ENCODE results near the gene CSNK1G2. TPM values are rescaled to one million over a fixed set of nuclear protein-coding genes. Genes with fewer than 3 reads are reported as not detected.

Gene CSNK1G2
- total and polyA plus RNA-seq, 2 of the 13 experiments (the other 11 are each of a cell fraction or from before 2014, with no cell fraction given): 53.8 to 72.5 TPM

DNA sequence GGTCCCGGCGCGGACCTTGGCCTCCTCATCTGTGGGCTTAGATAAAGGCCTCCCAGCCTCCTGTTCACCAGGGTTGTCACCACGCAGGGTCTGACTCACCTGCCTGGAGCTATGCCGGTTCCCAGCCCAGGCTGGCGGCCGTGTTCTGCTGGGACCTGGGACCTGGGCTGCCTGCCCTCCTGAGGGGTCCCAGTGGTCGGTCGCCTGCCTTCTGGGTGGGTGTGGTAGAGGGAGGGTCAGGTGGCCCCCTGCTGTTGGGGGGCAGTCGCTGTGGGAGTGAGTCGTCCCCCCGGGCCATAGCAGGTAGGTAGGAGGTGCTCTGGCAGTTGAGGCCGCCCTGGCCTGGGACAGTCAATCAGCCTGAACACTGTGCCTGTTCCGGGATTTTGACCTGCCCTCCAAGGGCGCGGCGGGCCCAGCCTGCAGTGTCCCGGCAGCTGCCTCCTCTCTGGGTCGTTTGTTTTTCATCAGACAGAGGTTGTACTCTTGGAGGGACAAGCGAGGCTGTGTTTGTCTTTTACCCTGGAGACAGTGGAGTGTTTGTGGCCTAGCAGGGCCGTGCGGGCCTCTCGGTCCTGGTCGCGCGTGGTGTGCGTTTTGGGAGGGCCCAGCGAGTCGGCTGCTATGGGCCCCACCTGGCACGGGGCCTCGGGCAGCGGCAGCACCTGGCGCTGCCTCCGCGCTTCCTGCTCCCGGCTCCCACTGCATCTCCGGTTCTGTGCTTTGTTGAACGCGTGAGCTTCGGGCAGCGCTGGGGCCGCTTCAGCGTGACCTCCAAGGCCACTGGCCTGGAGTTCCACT lies 33.2 kb upstream of the CSNK1G2 start (continued):
- TF ChIP-seq, protein P1, sequence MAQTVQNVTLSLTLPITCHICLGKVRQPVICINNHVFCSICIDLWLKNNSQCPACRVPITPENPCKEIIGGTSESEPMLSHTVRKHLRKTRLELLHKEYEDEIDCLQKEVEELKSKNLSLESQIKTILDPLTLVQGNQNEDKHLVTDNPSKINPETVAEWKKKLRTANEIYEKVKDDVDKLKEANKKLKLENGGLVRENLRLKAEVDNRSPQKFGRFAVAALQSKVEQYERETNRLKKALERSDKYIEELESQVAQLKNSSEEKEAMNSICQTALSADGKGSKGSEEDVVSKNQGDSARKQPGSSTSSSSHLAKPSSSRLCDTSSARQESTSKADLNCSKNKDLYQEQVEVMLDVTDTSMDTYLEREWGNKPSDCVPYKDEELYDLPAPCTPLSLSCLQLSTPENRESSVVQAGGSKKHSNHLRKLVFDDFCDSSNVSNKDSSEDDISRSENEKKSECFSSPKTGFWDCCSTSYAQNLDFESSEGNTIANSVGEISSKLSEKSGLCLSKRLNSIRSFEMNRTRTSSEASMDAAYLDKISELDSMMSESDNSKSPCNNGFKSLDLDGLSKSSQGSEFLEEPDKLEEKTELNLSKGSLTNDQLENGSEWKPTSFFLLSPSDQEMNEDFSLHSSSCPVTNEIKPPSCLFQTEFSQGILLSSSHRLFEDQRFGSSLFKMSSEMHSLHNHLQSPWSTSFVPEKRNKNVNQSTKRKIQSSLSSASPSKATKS (CRISPR knock-in tag; IDR thresholded peaks at IDR 0.05): no peak
- TF ChIP-seq XRCC5 (optimal IDR thresholded peaks at IDR 0.05; ENCODE audit: low read length) (no peak), GABPA (IDR thresholded peaks at IDR 0.05; ENCODE audit: low read depth, low read length) (no peak; the same call in 1 of the 2 replicates), GABPA (CRISPR knock-in tag; IDR thresholded peaks at IDR 0.05; ENCODE audit: low read depth) (no peak; the same call in 1 of the 2 replicates), SNAI1 (CRISPR knock-in tag; IDR thresholded peaks at IDR 0.05; ENCODE audit: borderline replicate concordance) (no peak), ATF7-NPFF (CRISPR knock-in tag; IDR thresholded peaks at IDR 0.05; ENCODE audit: low read depth) (no peak), NR2F1 (CRISPR knock-in tag; IDR thresholded peaks at IDR 0.05) (no peak), SNRNP70 (IDR thresholded peaks at IDR 0.05; ENCODE audit: low read depth, low read length) (no peak), CHD2 (IDR thresholded peaks at IDR 0.05; ENCODE audit: low read depth, low read length) (no peak), SCMH1 (CRISPR knock-in tag; IDR thresholded peaks at IDR 0.05; ENCODE audit: borderline replicate concordance) (no peak), ZBTB3 (CRISPR knock-in tag; IDR thresholded peaks at IDR 0.05; ENCODE audit: borderline replicate concordance, low read depth) (no peak), SPEN (CRISPR knock-in tag; IDR thresholded peaks at IDR 0.05; ENCODE audit: low read depth) (no peak), ZNF687 (CRISPR knock-in tag; IDR thresholded peaks at IDR 0.05) (peak; percentile 87), IRX3 (CRISPR knock-in tag; IDR thresholded peaks at IDR 0.05; ENCODE audit: borderline replicate concordance, low read depth) (no peak), SOX6 (IDR thresholded peaks at IDR 0.05) (no peak), SOX6 (CRISPR knock-in tag; IDR thresholded peaks at IDR 0.05) (peak; percentile 23; the same call in 1 of the 2 replicates), ZNF563 (CRISPR knock-in tag; IDR thresholded peaks at IDR 0.05) (no peak)
- TF ChIP-seq, protein P2, sequence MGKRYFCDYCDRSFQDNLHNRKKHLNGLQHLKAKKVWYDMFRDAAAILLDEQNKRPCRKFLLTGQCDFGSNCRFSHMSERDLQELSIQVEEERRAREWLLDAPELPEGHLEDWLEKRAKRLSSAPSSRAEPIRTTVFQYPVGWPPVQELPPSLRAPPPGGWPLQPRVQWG (CRISPR knock-in tag; IDR thresholded peaks at IDR 0.05; ENCODE audit: borderline replicate concordance, low read depth): no peak
- TF ChIP-seq, protein P3, sequence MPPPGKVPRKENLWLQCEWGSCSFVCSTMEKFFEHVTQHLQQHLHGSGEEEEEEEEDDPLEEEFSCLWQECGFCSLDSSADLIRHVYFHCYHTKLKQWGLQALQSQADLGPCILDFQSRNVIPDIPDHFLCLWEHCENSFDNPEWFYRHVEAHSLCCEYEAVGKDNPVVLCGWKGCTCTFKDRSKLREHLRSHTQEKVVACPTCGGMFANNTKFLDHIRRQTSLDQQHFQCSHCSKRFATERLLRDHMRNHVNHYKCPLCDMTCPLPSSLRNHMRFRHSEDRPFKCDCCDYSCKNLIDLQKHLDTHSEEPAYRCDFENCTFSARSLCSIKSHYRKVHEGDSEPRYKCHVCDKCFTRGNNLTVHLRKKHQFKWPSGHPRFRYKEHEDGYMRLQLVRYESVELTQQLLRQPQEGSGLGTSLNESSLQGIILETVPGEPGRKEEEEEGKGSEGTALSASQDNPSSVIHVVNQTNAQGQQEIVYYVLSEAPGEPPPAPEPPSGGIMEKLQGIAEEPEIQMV (CRISPR knock-in tag; IDR thresholded peaks at IDR 0.05; ENCODE audit: low read depth): 0 out of 2 replicates have a peak, but pooled peaks have one; percentile 9
- TF ChIP-seq, protein P4, sequence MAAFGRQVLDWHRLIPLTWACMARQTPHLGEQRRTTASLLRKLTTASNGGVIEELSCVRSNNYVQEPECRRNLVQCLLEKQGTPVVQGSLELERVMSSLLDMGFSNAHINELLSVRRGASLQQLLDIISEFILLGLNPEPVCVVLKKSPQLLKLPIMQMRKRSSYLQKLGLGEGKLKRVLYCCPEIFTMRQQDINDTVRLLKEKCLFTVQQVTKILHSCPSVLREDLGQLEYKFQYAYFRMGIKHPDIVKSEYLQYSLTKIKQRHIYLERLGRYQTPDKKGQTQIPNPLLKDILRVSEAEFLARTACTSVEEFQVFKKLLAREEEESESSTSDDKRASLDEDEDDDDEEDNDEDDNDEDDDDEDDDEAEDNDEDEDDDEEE (CRISPR knock-in tag; IDR thresholded peaks at IDR 0.05): no peak
